ENCODE results near the gene SAMD4A.

- no peak for TF ChIP-seq CTCF (IDR thresholded peaks at IDR 0.05)
- no peak for TF ChIP-seq POLR2A (IDR thresholded peaks at IDR 0.05)
Observed at GRCh38 chr14:54590481-54590880, 23.6 kb downstream of the SAMD4A start.

Measured in esophagus squamous epithelium (tissue), 4 donors.